ENCODE results near the gene NTSR1.

DNA sequence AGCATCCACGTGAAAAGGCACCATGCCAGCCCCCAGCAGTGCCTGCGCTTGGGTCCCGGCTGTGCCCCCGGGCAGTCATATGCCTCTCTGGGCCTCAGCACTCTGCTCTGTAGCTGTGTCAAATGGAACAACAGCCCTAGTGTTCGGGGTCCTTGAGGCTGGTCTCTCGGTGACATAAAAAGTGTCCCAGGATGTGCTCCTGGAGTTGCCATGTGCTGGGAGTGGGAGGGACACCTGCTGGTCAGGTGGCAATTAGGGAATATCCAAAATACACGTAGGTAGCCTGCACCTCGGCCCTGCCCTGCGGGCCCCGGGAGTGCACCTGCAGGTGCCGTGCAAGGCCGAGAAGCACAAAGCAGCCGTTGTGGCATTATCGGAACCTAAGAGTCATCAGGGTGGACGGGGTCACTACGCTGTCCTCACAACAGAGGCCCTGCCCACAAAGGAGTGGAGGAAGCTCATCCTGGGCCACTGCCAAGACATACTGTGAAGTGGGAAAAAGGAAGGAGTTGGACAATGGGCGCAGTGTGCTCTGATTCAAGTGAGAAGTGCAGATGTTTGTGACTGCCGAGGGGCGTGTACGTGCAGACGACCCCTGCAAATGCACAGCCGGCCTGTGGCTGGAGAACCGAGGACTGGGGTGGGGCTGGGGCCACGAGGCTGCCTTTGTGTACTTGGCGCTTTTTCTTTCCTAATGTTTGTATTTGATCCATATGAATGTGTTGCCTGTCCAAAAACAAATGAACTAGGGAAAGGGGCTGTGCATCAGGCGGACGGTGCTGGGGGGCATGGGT lies 41.7 kb upstream of the NTSR1 start:
- TF ChIP-seq SIN3A (IDR thresholded peaks at IDR 0.05; ENCODE audit: borderline replicate concordance, insufficient read depth, low read length) (peak; percentile 57; the same call in 1 of the 2 replicates), POLR2AphosphoS5 (IDR thresholded peaks at IDR 0.05; ENCODE audit: low read depth, low read length) (peak; percentile 42; the same call in 1 of the 2 replicates)
